BJ (cell line): ENCODE data around the gene KRT2. TPM values are rescaled to one million over a fixed set of nuclear protein-coding genes. Genes with fewer than 3 reads are reported as not detected.

ENCODE experiments used
- CTCF ChIA-PET: fragments of 350-600 bp; formaldehyde crosslinking; extraction: SDS; loops from one replicate; lab custom pipeline; 2021; ENCODE audit warnings: antibody characterized with exemption, inconsistent platforms; lab: Yijun Ruan, JAX
- POLR2A ChIA-PET: fragments of 300-600 bp; sonication (Branson Sonifier 250); formaldehyde crosslinking; extraction: SDS; loops from one replicate; lab custom pipeline; 2021; ENCODE audit warnings: antibody characterized with exemption; lab: Charles Lee
- DNase-seq: peaks from one replicate; pipeline ENCODE4 v3.0.0-alpha.2; 2011; ENCODE audit warnings: low read depth
- H3K27me3 ChIP-seq: 2 replicates; pipeline ENCODE4 v1.6.0; 2011; ENCODE audit warnings: low read length; ENCODE audit not compliant: control insufficient read depth, insufficient read depth
- H3K36me3 ChIP-seq: 2 replicates; pipeline ENCODE4 v1.5.1; 2011; ENCODE audit warnings: low read length; ENCODE audit not compliant: control insufficient read depth, insufficient read depth
- H3K4me3 ChIP-seq: 2 replicates; pipeline ENCODE4 v1.5.1; 2011; ENCODE audit warnings: low read depth, mild to moderate bottlenecking, control low read depth, low read length
- polyA plus RNA-seq: library from polyadenylated mRNA; depleted of rRNA; stranded (reverse); fragments of >200 nt; gene quantifications from 2 replicates; pipeline ENCODE4 v1.2.3, GENCODE V29; 2011
- TF ChIP-seq, protein P1 (sequence below): IDR thresholded peaks from 2 replicates; pipeline ENCODE4 v1.5.1; 2011; ENCODE audit warnings: low read depth, mild to moderate bottlenecking, control low read depth, inconsistent platforms, low read length, moderate library complexity; ENCODE audit not compliant: insufficient read depth

KRT2 gene
- polyA plus RNA-seq, 1 experiment, result not detected

DNA sequence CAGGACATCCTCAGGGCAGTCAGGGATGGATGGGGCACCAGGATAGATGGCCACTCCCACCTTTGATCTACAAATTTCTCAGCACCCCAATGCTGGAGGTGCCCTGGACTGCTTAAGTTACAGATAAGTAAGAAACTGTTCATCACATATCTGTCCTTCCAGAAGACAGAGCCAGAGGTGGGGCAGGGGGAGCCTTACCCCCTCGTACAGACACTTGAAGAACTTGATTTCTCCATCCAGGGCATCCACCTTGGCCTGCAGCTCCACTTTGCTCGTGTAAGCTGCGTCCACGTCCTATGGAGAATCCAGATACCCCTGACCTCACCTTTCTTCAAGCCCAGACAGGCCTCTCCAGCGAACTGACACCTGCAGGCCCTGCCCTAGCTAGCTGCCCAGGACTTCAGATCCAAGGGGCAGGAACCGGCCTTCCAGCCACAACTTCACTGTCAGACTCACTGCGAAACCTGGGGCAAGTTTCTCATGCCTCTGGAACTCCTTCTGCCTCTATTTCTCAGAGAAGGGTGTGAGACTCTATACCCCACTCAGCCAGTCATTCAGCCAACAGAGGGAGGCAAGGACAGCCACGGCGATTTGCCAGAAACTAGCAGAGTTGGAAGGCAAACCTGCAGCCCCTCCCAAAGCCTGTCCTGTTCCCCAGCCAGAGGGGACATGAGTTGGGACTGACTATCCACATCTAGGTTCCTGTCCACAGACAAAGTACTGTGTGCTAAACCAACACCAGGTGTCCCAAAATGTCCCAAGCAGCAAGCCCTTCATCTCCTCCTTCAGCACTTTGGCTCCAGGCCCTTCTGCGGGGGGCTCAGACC, 37.4 kb downstream of the KRT2 start:
- no peaks in the 10 kb centered on the region for H3K36me3 ChIP-seq
- DNase-seq, result no peak
- H3K4me3 ChIP-seq, result no peak overlapping the region
- ChIA-PET CTCF (no interaction called here), POLR2A (no interaction called here)
- peaks cover 11% of the 10 kb centered on the region for H3K27me3 ChIP-seq
- TF ChIP-seq, protein P1, sequence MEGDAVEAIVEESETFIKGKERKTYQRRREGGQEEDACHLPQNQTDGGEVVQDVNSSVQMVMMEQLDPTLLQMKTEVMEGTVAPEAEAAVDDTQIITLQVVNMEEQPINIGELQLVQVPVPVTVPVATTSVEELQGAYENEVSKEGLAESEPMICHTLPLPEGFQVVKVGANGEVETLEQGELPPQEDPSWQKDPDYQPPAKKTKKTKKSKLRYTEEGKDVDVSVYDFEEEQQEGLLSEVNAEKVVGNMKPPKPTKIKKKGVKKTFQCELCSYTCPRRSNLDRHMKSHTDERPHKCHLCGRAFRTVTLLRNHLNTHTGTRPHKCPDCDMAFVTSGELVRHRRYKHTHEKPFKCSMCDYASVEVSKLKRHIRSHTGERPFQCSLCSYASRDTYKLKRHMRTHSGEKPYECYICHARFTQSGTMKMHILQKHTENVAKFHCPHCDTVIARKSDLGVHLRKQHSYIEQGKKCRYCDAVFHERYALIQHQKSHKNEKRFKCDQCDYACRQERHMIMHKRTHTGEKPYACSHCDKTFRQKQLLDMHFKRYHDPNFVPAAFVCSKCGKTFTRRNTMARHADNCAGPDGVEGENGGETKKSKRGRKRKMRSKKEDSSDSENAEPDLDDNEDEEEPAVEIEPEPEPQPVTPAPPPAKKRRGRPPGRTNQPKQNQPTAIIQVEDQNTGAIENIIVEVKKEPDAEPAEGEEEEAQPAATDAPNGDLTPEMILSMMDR, result no peak

DNA sequence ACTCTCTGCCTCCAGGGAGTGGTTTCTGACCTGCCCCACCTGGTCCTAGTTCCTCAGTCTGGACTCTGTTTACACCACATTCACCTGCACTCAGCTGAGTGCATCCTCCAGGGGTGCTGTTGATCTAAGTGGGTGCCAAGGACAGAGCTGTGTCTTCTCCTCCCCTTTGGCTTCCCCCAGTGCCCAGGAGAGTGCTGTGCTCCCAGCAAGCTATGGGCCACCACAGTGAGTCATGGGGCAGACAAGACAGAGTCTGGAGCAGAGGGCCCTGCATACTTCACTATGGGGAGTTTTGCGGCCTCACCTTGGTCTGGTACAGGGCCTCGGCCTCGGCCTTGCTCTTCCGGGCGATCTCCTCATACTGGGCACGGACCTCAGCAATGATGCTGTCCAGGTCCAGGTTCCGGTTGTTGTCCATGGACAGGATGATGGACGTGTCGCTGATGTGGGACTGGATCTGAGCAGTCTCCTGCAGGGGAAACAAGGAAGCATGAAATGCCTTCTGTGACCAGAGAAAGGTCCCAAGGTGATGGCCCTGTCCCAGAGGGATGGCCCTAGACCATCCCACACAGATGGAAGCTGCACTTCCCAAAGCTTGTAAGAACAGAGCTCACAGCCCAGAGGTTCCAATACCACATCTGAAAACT, 38.5 kb downstream of the KRT2 start:
- peaks cover 14% of the 10 kb centered on the region for H3K27me3 ChIP-seq

DNA sequence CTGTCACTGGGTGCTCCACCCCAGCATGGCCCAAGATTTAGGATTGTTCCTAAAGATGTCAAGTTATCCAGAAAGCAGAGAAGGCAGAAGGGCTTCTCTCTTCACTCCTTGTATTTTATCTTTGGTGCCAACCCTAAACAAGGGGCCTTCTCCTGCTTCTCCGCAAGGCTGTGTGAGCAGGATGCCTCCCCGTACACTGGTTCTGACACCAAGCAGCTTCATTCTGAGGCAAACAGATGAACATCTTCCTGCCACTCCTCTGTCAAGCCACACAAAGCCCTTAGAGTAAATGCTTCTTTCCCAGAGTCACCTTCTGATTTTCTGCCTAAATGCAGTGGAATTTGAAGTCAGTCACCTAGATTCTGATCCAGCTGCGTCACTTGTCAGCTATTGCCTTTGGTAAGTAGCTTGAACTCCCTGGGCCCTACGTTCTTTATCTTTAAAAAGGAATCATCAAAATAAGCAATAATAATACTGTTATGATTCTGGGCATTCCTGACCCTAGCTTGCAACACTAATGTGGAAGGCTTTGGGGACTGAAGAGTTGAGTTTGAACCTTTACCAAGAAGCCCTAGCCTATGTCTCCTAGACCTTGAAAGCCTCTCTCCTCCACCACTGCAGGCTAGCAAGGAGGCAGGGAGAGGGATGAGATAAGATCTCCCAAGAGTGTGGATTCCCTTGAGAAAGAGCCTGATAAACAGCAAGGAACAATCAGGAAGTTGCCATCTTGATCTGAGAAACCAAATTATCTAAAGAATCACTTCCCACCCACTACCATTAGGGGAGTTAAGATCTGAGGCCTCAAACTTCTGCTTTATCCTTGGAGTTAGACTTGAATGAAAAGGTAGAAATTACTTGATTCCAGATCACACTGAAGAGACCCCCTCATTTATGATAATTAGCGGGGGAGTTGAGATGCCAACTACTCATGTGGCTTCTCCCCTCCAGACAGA, 39.3 kb downstream of the KRT2 start:
- CTCF ChIA-PET, result interaction anchor here (1.0 kb wide), 1 partner anchor 258 kb away, joined by 3 read pairs; no protein-coding TSS in a partner anchor
- H3K27me3 ChIP-seq, result peaks cover 16% of the 10 kb centered on the region
- no peaks in the 10 kb centered on the region for H3K36me3 ChIP-seq
- no peak overlapping the region for H3K4me3 ChIP-seq
- POLR2A ChIA-PET, result no interaction called here
- TF ChIP-seq, protein P1, result no peak
- DNase-seq, result no peak

More for the DNA sequence above, 38.5 kb downstream of the KRT2 start:
- ChIA-PET CTCF (interaction anchor here (1.0 kb wide), 1 partner anchor 257 kb away, joined by 3 read pairs; no protein-coding TSS in a partner anchor), POLR2A (no interaction called here)
- DNase-seq, result no peak
- Histone ChIP-seq H3K36me3 (no peaks in the 10 kb centered on the region), H3K4me3 (no peak overlapping the region)
- TF ChIP-seq, protein P1, result no peak

DNA sequence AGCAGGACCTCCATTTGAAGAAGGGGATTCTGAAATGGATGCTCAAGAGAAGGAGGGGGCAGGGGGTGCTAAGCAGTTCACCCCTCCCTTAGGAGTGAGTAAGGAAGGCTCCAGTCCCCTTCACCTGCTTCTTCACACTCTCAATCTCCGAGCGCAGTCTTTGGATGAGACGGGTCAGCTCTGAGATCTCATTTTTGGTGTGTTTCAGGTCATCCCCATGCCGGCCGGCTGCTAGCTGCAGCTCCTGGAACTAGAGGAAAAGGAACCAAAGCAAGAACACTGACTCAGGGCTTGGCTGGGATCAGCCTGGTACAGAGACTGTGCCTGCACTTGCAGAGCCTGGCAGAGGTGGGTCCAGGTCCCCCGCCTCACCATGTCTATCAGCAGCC, 40.9 kb downstream of the KRT2 start:
- Histone ChIP-seq H3K27me3 (peaks cover 16% of the 10 kb centered on the region), H3K4me3 (no peak overlapping the region), H3K36me3 (no peaks in the 10 kb centered on the region)
- DNase-seq, result no peak
- POLR2A ChIA-PET, result no interaction called here
- CTCF ChIA-PET, result no interaction called here
- TF ChIP-seq, protein P1, result no peak
